ENCODE measurements around the gene MEF2B.

DNA sequence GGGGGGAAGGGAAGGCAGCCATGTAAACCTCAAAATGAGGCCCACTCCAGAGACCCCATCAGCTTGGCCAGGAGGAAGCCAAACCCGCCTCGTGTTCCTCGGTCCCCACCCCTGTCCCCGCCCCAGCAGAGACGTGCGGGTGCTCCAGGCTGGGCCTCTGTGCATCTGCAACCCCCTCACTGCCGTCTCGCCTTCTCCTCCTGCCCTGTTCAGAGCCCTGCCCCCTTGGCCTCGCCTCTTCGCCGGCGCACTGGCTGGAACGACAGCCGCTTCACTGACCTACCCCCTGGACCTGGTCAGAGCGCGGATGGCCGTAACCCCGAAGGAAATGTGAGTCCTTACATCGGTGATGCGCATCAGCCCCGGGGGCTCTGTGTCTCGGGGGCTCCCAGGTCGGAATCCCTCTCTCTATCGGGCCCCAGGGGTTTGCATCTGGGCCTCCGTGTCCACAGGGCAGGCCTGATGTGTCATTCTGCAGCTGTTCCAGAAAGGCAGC, 64.0 kb downstream of the MEF2B start:
- TF ChIP-seq, protein P1, sequence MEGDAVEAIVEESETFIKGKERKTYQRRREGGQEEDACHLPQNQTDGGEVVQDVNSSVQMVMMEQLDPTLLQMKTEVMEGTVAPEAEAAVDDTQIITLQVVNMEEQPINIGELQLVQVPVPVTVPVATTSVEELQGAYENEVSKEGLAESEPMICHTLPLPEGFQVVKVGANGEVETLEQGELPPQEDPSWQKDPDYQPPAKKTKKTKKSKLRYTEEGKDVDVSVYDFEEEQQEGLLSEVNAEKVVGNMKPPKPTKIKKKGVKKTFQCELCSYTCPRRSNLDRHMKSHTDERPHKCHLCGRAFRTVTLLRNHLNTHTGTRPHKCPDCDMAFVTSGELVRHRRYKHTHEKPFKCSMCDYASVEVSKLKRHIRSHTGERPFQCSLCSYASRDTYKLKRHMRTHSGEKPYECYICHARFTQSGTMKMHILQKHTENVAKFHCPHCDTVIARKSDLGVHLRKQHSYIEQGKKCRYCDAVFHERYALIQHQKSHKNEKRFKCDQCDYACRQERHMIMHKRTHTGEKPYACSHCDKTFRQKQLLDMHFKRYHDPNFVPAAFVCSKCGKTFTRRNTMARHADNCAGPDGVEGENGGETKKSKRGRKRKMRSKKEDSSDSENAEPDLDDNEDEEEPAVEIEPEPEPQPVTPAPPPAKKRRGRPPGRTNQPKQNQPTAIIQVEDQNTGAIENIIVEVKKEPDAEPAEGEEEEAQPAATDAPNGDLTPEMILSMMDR (IDR thresholded peaks at IDR 0.05): no peak
- TF ChIP-seq POLR2A (IDR thresholded peaks at IDR 0.05): no peak

All from Peyer's patch (tissue), 4 donors.